Mucosa of stomach (tissue), 1 donor: Measurements from ENCODE around the gene LAYN.

Experiments used
- H3K27me3 ChIP-seq: one replicate; pipeline ENCODE4 v1.7.0; 2013; ENCODE audit warnings: mild to moderate bottlenecking, low read length; ENCODE audit not compliant: control insufficient read depth, insufficient read depth
- H3K36me3 ChIP-seq: one replicate; pipeline ENCODE4 v1.7.0; 2013; ENCODE audit warnings: low read length; ENCODE audit not compliant: control insufficient read depth, insufficient read depth
- H3K4me1 ChIP-seq: one replicate; pipeline ENCODE4 v1.7.0; 2013; ENCODE audit warnings: mild to moderate bottlenecking, low read length; ENCODE audit not compliant: control insufficient read depth, insufficient read depth
- H3K4me3 ChIP-seq: one replicate; pipeline ENCODE4 v1.7.0; 2013; ENCODE audit warnings: low read length
- H3K9ac ChIP-seq: one replicate; pipeline ENCODE4 v1.7.0; 2013; ENCODE audit warnings: mild to moderate bottlenecking, low read length, moderate library complexity
- H3K9me3 ChIP-seq: one replicate; pipeline ENCODE4 v1.7.0; 2013; ENCODE audit warnings: mild to moderate bottlenecking, low read length, moderate library complexity; ENCODE audit not compliant: control insufficient read depth
- donor health status: Pancreatic carcinoma.

The LAYN gene

GRCh38 chr11:111571829-111572501, 31.4 kb downstream of the LAYN start:
- H3K4me1 ChIP-seq, result peaks cover 26% of the 10 kb centered on the region
- H3K9ac ChIP-seq, result no peak overlapping the region
- H3K27me3 ChIP-seq, result no peaks in the 10 kb centered on the region

GRCh38 chr11:111572581-111572980, 32.1 kb downstream of the LAYN start:
- H3K36me3 ChIP-seq, result no peaks in the 10 kb centered on the region
- H3K4me3 ChIP-seq, result no peak overlapping the region
- peaks cover 26% of the 10 kb centered on the region for H3K4me1 ChIP-seq
- no peak overlapping the region for H3K9ac ChIP-seq
- no peaks in the 10 kb centered on the region for H3K9me3 ChIP-seq
- H3K27me3 ChIP-seq, result no peaks in the 10 kb centered on the region

More at GRCh38 chr11:111571829-111572501, 31.4 kb downstream of the LAYN start:
- Histone ChIP-seq H3K9me3 (no peaks in the 10 kb centered on the region), H3K36me3 (no peaks in the 10 kb centered on the region), H3K4me3 (no peak overlapping the region)

GRCh38 chr11:111573821-111574249, 33.3 kb downstream of the LAYN start:
- H3K4me1 ChIP-seq, result peaks cover 26% of the 10 kb centered on the region
- H3K27me3 ChIP-seq, result no peaks in the 10 kb centered on the region
- H3K4me3 ChIP-seq, result no peak overlapping the region
- H3K9me3 ChIP-seq, result no peaks in the 10 kb centered on the region
- no peak overlapping the region for H3K9ac ChIP-seq
- H3K36me3 ChIP-seq, result no peaks in the 10 kb centered on the region

GRCh38 chr11:111574373-111575225, 34.1 kb downstream of the LAYN start:
- Histone ChIP-seq H3K9ac (peak overlapping the region; percentile 14), H3K9me3 (no peaks in the 10 kb centered on the region), H3K36me3 (no peaks in the 10 kb centered on the region), H3K4me1 (peaks cover 26% of the 10 kb centered on the region), H3K4me3 (no peak overlapping the region), H3K27me3 (no peaks in the 10 kb centered on the region)

GRCh38 chr11:111575740-111576139, 35.2 kb downstream of the LAYN start:
- H3K9ac ChIP-seq, result no peak overlapping the region
- no peaks in the 10 kb centered on the region for H3K27me3 ChIP-seq
- H3K4me1 ChIP-seq, result peaks cover 26% of the 10 kb centered on the region
- H3K36me3 ChIP-seq, result no peaks in the 10 kb centered on the region
- no peaks in the 10 kb centered on the region for H3K9me3 ChIP-seq
- no peak overlapping the region for H3K4me3 ChIP-seq

- Histone ChIP-seq H3K27me3 (no peaks in the 10 kb centered on the region), H3K36me3 (no peaks in the 10 kb centered on the region), H3K4me3 (no peak overlapping the region), H3K9me3 (no peaks in the 10 kb centered on the region), H3K9ac (no peak overlapping the region), H3K4me1 (peaks cover 15% of the 10 kb centered on the region)
These were observed 37.3 kb downstream of the LAYN start for GRCh38 chr11:111577821-111578220.

GRCh38 chr11:111581341-111581740, 40.8 kb downstream of the LAYN start:
- H3K9me3 ChIP-seq, result no peaks in the 10 kb centered on the region
- H3K9ac ChIP-seq, result no peak overlapping the region
- no peaks in the 10 kb centered on the region for H3K36me3 ChIP-seq
- no peaks in the 10 kb centered on the region for H3K27me3 ChIP-seq
- H3K4me1 ChIP-seq, result no peaks in the 10 kb centered on the region
- no peak overlapping the region for H3K4me3 ChIP-seq

- Histone ChIP-seq H3K4me1 (no peaks in the 10 kb centered on the region), H3K27me3 (no peaks in the 10 kb centered on the region), H3K9me3 (no peaks in the 10 kb centered on the region), H3K9ac (no peak overlapping the region), H3K36me3 (no peaks in the 10 kb centered on the region), H3K4me3 (no peak overlapping the region)
These were observed 41.6 kb downstream of the LAYN start for GRCh38 chr11:111582163-111582562.

- Histone ChIP-seq H3K9me3 (no peaks in the 10 kb centered on the region), H3K36me3 (no peaks in the 10 kb centered on the region), H3K27me3 (no peaks in the 10 kb centered on the region), H3K9ac (no peak overlapping the region), H3K4me3 (no peak overlapping the region), H3K4me1 (no peaks in the 10 kb centered on the region)
These were observed 42.4 kb downstream of the LAYN start for GRCh38 chr11:111582881-111583280.

GRCh38 chr11:111585371-111585770, 44.9 kb downstream of the LAYN start:
- no peak overlapping the region for H3K4me3 ChIP-seq
- H3K4me1 ChIP-seq, result no peaks in the 10 kb centered on the region
- H3K9me3 ChIP-seq, result no peaks in the 10 kb centered on the region
- H3K36me3 ChIP-seq, result no peaks in the 10 kb centered on the region
- no peaks in the 10 kb centered on the region for H3K27me3 ChIP-seq
- no peak overlapping the region for H3K9ac ChIP-seq

GRCh38 chr11:111586388-111586831, 45.9 kb downstream of the LAYN start:
- Histone ChIP-seq H3K4me1 (no peaks in the 10 kb centered on the region), H3K9me3 (no peaks in the 10 kb centered on the region), H3K27me3 (no peaks in the 10 kb centered on the region), H3K4me3 (no peak overlapping the region), H3K36me3 (no peaks in the 10 kb centered on the region), H3K9ac (no peak overlapping the region)

GRCh38 chr11:111589114-111589513, 48.6 kb downstream of the LAYN start:
- H3K4me1 ChIP-seq, result no peaks in the 10 kb centered on the region
- H3K27me3 ChIP-seq, result no peaks in the 10 kb centered on the region
- H3K9ac ChIP-seq, result no peak overlapping the region
- no peak overlapping the region for H3K4me3 ChIP-seq
- no peaks in the 10 kb centered on the region for H3K36me3 ChIP-seq
- H3K9me3 ChIP-seq, result no peaks in the 10 kb centered on the region
